Activated T-cell treated with anti-CD3 and anti-CD28 coated beads, Interleukin-2, amount 50 U/mL, for 1 hour (primary cell): ENCODE data around the gene TWF2.

ENCODE experiments used
- DNase-seq: peaks from one replicate; pipeline ENCODE4 v3.0.0-alpha.2; 2020

TWF2 gene

GRCh38 chr3:52256622-52257021 lies 17.7 kb upstream of the TWF2 start:
- DNase-seq: no peak

- DNase-seq: no peak
Observed at GRCh38 chr3:52256159-52256558, 17.2 kb upstream of the TWF2 start.

GRCh38 chr3:52254608-52255007 lies 15.7 kb upstream of the TWF2 start:
- DNase-seq: peak; percentile 16

- DNase-seq: peak; percentile 80
Observed at GRCh38 chr3:52253314-52254304, 14.7 kb upstream of the TWF2 start.

- peak; percentile 20 for DNase-seq
Observed at GRCh38 chr3:52250122-52250521, 11.2 kb upstream of the TWF2 start.

GRCh38 chr3:52249683-52250082 lies 10.7 kb upstream of the TWF2 start:
- DNase-seq: no peak

GRCh38 chr3:52248816-52249547 lies 10.0 kb upstream of the TWF2 start:
- DNase-seq: peak; percentile 55

- no peak for DNase-seq
Observed at GRCh38 chr3:52248165-52248541, 9.2 kb upstream of the TWF2 start.

GRCh38 chr3:52247409-52248164 lies 8.6 kb upstream of the TWF2 start:
- peak; percentile 23 for DNase-seq

GRCh38 chr3:52246728-52247408 lies 7.9 kb upstream of the TWF2 start:
- peak; percentile 39 for DNase-seq

- DNase-seq: no peak
Observed at GRCh38 chr3:52246264-52246620, 7.3 kb upstream of the TWF2 start.

GRCh38 chr3:52245322-52246263 lies 6.6 kb upstream of the TWF2 start, which contains the start of gene PPM1M:
TSS of gene PPM1M (plus strand) at chr3:52245759. CDS start at chr3:52245825, 66 bp downstream.
- peak; percentile 72 for DNase-seq

- peak; percentile 50 for DNase-seq
Observed at GRCh38 chr3:52243791-52244628, 5.1 kb upstream of the TWF2 start.

GRCh38 chr3:52242039-52242438 lies 3.1 kb upstream of the TWF2 start:
- no peak for DNase-seq

- DNase-seq: peak; percentile 19
Observed at GRCh38 chr3:52240886-52241370, 2.0 kb upstream of the TWF2 start.

GRCh38 chr3:52240059-52240885 lies 1.3 kb upstream of the TWF2 start:
- peak; percentile 51 for DNase-seq

GRCh38 chr3:52238193-52238760 lies 681 bp downstream of the TWF2 start:
- DNase-seq: no peak

GRCh38 chr3:52237657-52238172 lies 1.2 kb downstream of the TWF2 start:
- DNase-seq: no peak
